Nucleus accumbens (tissue), 56 donors: Measurements from ENCODE around the gene CTDSPL2.
"Not testable (repeated sequence)": the region's sequence is repeated elsewhere in the genome, so short reads cannot be mapped to it uniquely, and the experiment has no call there.

ENCODE experiments used
- DNase-seq, 56 donors: peaks; one replicate each; lab custom pipeline; 2025; lab: John Stamatoyannopoulos, UW

CTDSPL2 gene

GRCh38 chr15:44426975-44427755 lies at the start of gene CTDSPL2:
CTDSPL2 (plus strand) TSS chr15:44427629; CDS start chr15:44459015, 31,386 bp downstream.
- peak; percentile 89 to 99 (median 97) for DNase-seq

- no peak for DNase-seq
These were observed 46.2 kb upstream of the CTDSPL2 start for GRCh38 chr15:44381236-44381635.

- no peak for DNase-seq
These were observed 42.0 kb upstream of the CTDSPL2 start for GRCh38 chr15:44385344-44385942.

GRCh38 chr15:44394062-44394461 lies 33.4 kb upstream of the CTDSPL2 start:
- no peak for DNase-seq

- no peak for DNase-seq
These were observed 32.9 kb upstream of the CTDSPL2 start for GRCh38 chr15:44394562-44394961.

GRCh38 chr15:44397869-44398268 lies 29.6 kb upstream of the CTDSPL2 start:
- DNase-seq = no peak

GRCh38 chr15:44414001-44414400 lies 13.4 kb upstream of the CTDSPL2 start:
- no peak for DNase-seq

GRCh38 chr15:44427756-44428724 lies 611 bp downstream of the CTDSPL2 start:
- no peak for DNase-seq

- DNase-seq = no peak
These were observed 8.7 kb downstream of the CTDSPL2 start for GRCh38 chr15:44435893-44436667.

- no peak for DNase-seq
These were observed 11.0 kb downstream of the CTDSPL2 start for GRCh38 chr15:44438402-44438801.

GRCh38 chr15:44441095-44441501 lies 13.7 kb downstream of the CTDSPL2 start:
- no peak for DNase-seq

GRCh38 chr15:44443515-44443914 lies 16.1 kb downstream of the CTDSPL2 start:
- no peak for DNase-seq

GRCh38 chr15:44447772-44448376 lies 20.4 kb downstream of the CTDSPL2 start:
- DNase-seq = no peak

GRCh38 chr15:44450172-44450571 lies 22.7 kb downstream of the CTDSPL2 start:
- no peak for DNase-seq

- DNase-seq = not testable (repeated sequence)
These were observed 26.3 kb downstream of the CTDSPL2 start for GRCh38 chr15:44453578-44454283.

GRCh38 chr15:44458429-44458828 lies 31.0 kb downstream of the CTDSPL2 start:
- DNase-seq = no peak

GRCh38 chr15:44468709-44469385 lies 41.4 kb downstream of the CTDSPL2 start:
- DNase-seq = no peak

- no peak for DNase-seq
These were observed 44.5 kb downstream of the CTDSPL2 start for GRCh38 chr15:44471885-44472455.
